DND-41 (cell line): ENCODE measurements around the gene NPIPB9.
"Not testable (repeated sequence)": the region's sequence is repeated elsewhere in the genome, so short reads cannot be mapped to it uniquely, and the experiment has no call there.

Source experiments
- ATAC-seq: fragments of 200-7000 bp; cut with Tn5 transposase; 3 replicates; pipeline ENCODE4 v1.9.1; 2021; ENCODE audit warnings: low read depth; ENCODE audit not compliant: insufficient read depth
- DNase-seq: peaks from one replicate; pipeline ENCODE4 v3.0.0-alpha.2; 2020
- H2AFZ ChIP-seq: 2 replicates; pipeline ENCODE4 v1.6.0; 2012; ENCODE audit warnings: low read depth, low read length
- H3K27ac ChIP-seq: 2 replicates; pipeline ENCODE4 v1.5.1; 2012; ENCODE audit warnings: low read length, inconsistent platforms
- H3K27me3 ChIP-seq: fragments of 200-600 bp; sonication (generic); 2 replicates; pipeline ENCODE4 v1.6.0; 2012; ENCODE audit warnings: low read length, mild to moderate bottlenecking, inconsistent platforms; ENCODE audit not compliant: insufficient read depth, poor library complexity
- H3K36me3 ChIP-seq: 2 replicates; pipeline ENCODE4 v1.5.1; 2012; ENCODE audit warnings: low read length, inconsistent platforms; ENCODE audit not compliant: insufficient read depth
- H3K4me1 ChIP-seq: 2 replicates; pipeline ENCODE4 v1.5.1; 2012; ENCODE audit warnings: mild to moderate bottlenecking, low read length; ENCODE audit not compliant: insufficient read depth
- H3K4me2 ChIP-seq: 2 replicates; pipeline ENCODE4 v1.6.0; 2012; ENCODE audit warnings: mild to moderate bottlenecking, moderate library complexity, low read length, inconsistent platforms; ENCODE audit not compliant: insufficient read depth
- H3K4me3 ChIP-seq, 2 experiments: fragments of 200-600 bp in 1 of 2; shearing (Covaris generic) in 1 of 2; 2 replicates each; pipeline ENCODE4 v1.5.1; 2012 to 2016; ENCODE audit warnings: inconsistent platforms in 2 of 2, low read length in 2 of 2, mild to moderate bottlenecking in 2 of 2, low read depth in 1 of 2, moderate library complexity in 1 of 2
- H3K79me2 ChIP-seq: 2 replicates; pipeline ENCODE4 v1.6.0; 2012; ENCODE audit warnings: low read length, inconsistent platforms; ENCODE audit not compliant: insufficient read depth
- H3K9ac ChIP-seq: 2 replicates; pipeline ENCODE4 v1.6.0; 2012; ENCODE audit warnings: low read depth, mild to moderate bottlenecking, inconsistent platforms, low read length, moderate library complexity
- H3K9me3 ChIP-seq: 2 replicates; pipeline ENCODE4 v1.5.1; 2012; ENCODE audit warnings: low read length, moderate library complexity, mild to moderate bottlenecking, inconsistent platforms; ENCODE audit not compliant: insufficient read depth, severe bottlenecking
- H4K20me1 ChIP-seq: 2 replicates; pipeline ENCODE4 v1.6.0; 2012; ENCODE audit warnings: low read length; ENCODE audit not compliant: insufficient read depth

Gene NPIPB9

GRCh38 chr16:28751487-28751886 is at the start of gene NPIPB9:
Gene NPIPB9 (plus strand): TSS chr16:28751787.
- not testable (repeated sequence) for H3K9me3 ChIP-seq

GRCh38 chr16:28704246-28704645 is 47.3 kb upstream of the NPIPB9 start:
- not testable (repeated sequence) for H3K4me3 ChIP-seq, DNase-seq, H3K4me1 ChIP-seq, H3K27me3 ChIP-seq, H3K79me2 ChIP-seq, H4K20me1 ChIP-seq, H3K36me3 ChIP-seq, H2AFZ ChIP-seq, ATAC-seq, H3K27ac ChIP-seq, H3K4me2 ChIP-seq, H3K9me3 ChIP-seq, H3K9ac ChIP-seq

More at GRCh38 chr16:28751487-28751886, at the start of gene NPIPB9:
- H3K36me3 ChIP-seq, H3K27ac ChIP-seq, ATAC-seq, H3K4me2 ChIP-seq, H2AFZ ChIP-seq, H3K4me3 ChIP-seq, H4K20me1 ChIP-seq, H3K79me2 ChIP-seq, DNase-seq, H3K9ac ChIP-seq, H3K4me1 ChIP-seq, H3K27me3 ChIP-seq: not testable (repeated sequence)

- H3K4me1 ChIP-seq, H3K27ac ChIP-seq, H4K20me1 ChIP-seq, H3K4me3 ChIP-seq, H3K79me2 ChIP-seq, H3K36me3 ChIP-seq, H3K4me2 ChIP-seq, H2AFZ ChIP-seq, H3K9ac ChIP-seq, H3K27me3 ChIP-seq, H3K9me3 ChIP-seq, DNase-seq: not testable (repeated sequence)
- ATAC-seq, result peak; percentile 99
Measured at GRCh38 chr16:28711220-28712083, 40.1 kb upstream of the NPIPB9 start, which contains the start of gene EIF3C. Gene EIF3C (plus strand): TSS chr16:28711464. CDS start chr16:28711687, 223 bp downstream.

GRCh38 chr16:28722852-28723650 is 28.5 kb upstream of the NPIPB9 start:
- H2AFZ ChIP-seq, H3K36me3 ChIP-seq, ATAC-seq, H3K9me3 ChIP-seq, H3K4me2 ChIP-seq, H3K9ac ChIP-seq, H3K4me1 ChIP-seq, H3K4me3 ChIP-seq, H3K27ac ChIP-seq, H3K79me2 ChIP-seq, DNase-seq, H3K27me3 ChIP-seq, H4K20me1 ChIP-seq: not testable (repeated sequence)

- H4K20me1 ChIP-seq, H3K9ac ChIP-seq, DNase-seq, H3K27ac ChIP-seq, H3K27me3 ChIP-seq, H3K4me1 ChIP-seq, H3K36me3 ChIP-seq, ATAC-seq, H3K9me3 ChIP-seq, H2AFZ ChIP-seq, H3K79me2 ChIP-seq, H3K4me3 ChIP-seq, H3K4me2 ChIP-seq: not testable (repeated sequence)
Measured at GRCh38 chr16:28731253-28731652, 20.3 kb upstream of the NPIPB9 start.

GRCh38 chr16:28732455-28733124 is 19.0 kb upstream of the NPIPB9 start:
- not testable (repeated sequence) for H2AFZ ChIP-seq, H3K9me3 ChIP-seq, H3K4me1 ChIP-seq, H3K4me3 ChIP-seq, DNase-seq, H3K79me2 ChIP-seq, H3K4me2 ChIP-seq, H3K27me3 ChIP-seq, H3K27ac ChIP-seq, H3K9ac ChIP-seq, ATAC-seq, H3K36me3 ChIP-seq, H4K20me1 ChIP-seq

- not testable (repeated sequence) for H3K27ac ChIP-seq, H4K20me1 ChIP-seq, H3K27me3 ChIP-seq, H3K9me3 ChIP-seq, DNase-seq, H3K4me2 ChIP-seq, H3K4me1 ChIP-seq, H3K9ac ChIP-seq, H3K4me3 ChIP-seq, H2AFZ ChIP-seq, H3K36me3 ChIP-seq, H3K79me2 ChIP-seq
- ATAC-seq, result peak; percentile 31; the same call in 1 of the 3 replicates
Measured at GRCh38 chr16:28739787-28740186, 11.8 kb upstream of the NPIPB9 start.
